ENCODE data around the gene FHOD3. TPM values are rescaled to one million over a fixed set of nuclear protein-coding genes. Genes with fewer than 3 reads are reported as not detected.

FHOD3 gene
- total RNA-seq, 4 donors from 2014 or later, result 3.5 to 40.0 (median 14.5) TPM

GRCh38 chr18:36321658-36322407 is 24.3 kb downstream of the FHOD3 start:
- intact Hi-C loops (cut with DNase I; ENCODE audit: low total_unique reads), result no loop called here
- TF ChIP-seq POLR2A (IDR thresholded peaks at IDR 0.05) (no peak), POLR2AphosphoS5 (IDR thresholded peaks at IDR 0.05) (no peak), EP300 (IDR thresholded peaks at IDR 0.05; ENCODE audit: low read depth) (no peak)
- TF ChIP-seq, protein P1, sequence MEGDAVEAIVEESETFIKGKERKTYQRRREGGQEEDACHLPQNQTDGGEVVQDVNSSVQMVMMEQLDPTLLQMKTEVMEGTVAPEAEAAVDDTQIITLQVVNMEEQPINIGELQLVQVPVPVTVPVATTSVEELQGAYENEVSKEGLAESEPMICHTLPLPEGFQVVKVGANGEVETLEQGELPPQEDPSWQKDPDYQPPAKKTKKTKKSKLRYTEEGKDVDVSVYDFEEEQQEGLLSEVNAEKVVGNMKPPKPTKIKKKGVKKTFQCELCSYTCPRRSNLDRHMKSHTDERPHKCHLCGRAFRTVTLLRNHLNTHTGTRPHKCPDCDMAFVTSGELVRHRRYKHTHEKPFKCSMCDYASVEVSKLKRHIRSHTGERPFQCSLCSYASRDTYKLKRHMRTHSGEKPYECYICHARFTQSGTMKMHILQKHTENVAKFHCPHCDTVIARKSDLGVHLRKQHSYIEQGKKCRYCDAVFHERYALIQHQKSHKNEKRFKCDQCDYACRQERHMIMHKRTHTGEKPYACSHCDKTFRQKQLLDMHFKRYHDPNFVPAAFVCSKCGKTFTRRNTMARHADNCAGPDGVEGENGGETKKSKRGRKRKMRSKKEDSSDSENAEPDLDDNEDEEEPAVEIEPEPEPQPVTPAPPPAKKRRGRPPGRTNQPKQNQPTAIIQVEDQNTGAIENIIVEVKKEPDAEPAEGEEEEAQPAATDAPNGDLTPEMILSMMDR (IDR thresholded peaks at IDR 0.05), result no peak
- no peak for DNase-seq
- Histone ChIP-seq H3K4me1 (no peaks in the 10 kb centered on the region), H3K27ac (no peak overlapping the region), H3K27me3 (no peaks in the 10 kb centered on the region), H3K9me3 (peaks cover 0 to 11% of the 10 kb centered on the region in 2 donors), H3K36me3 (no peaks in the 10 kb centered on the region), H3K4me3 (no peak overlapping the region)
- WGBS, 2 donors (ENCODE audit: low coverage in 1 of 2), result 66 to 70% methylated on average over 2 to 10 of the region's 10 CpGs
- in situ Hi-C loops (cut with MboI; ENCODE audit: low pct_ligation_motif_present in 1 of 4, low pct_unique_long_range_greater_than_20kb in 1 of 4, low sequenced_read_pairs in 3 of 4), result no loop called here

DNA sequence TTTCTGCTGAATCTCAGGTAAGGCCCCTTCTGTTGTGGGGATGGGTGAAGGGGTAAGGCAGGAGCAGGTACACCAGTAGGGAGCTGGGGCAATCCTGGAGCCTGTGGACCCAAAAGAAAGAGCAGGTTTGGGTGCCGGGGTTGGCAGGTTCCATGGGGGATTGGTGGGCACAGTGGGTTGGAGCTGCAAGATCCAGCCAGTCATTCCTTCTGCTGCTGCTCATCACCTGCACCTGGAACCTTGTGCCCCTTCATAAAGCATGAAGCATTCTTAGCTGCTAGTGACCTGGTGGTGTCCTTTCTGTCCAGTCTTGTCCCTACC is 24.9 kb downstream of the FHOD3 start:
- intact Hi-C loops (cut with DNase I; ENCODE audit: low total_unique reads), result no loop called here
- TF ChIP-seq POLR2AphosphoS5 (IDR thresholded peaks at IDR 0.05) (no peak), POLR2A (IDR thresholded peaks at IDR 0.05) (no peak), EP300 (IDR thresholded peaks at IDR 0.05; ENCODE audit: low read depth) (no peak)
- TF ChIP-seq, protein P1 (IDR thresholded peaks at IDR 0.05), result no peak

GRCh38 chr18:36322734-36323133 is 25.2 kb downstream of the FHOD3 start:
- peaks cover 0 to 11% of the 10 kb centered on the region in 2 donors for H3K9me3 ChIP-seq
- H3K4me3 ChIP-seq, result no peak overlapping the region
- TF ChIP-seq POLR2A (IDR thresholded peaks at IDR 0.05) (no peak), EP300 (IDR thresholded peaks at IDR 0.05; ENCODE audit: low read depth) (no peak), POLR2AphosphoS5 (IDR thresholded peaks at IDR 0.05) (no peak)
- TF ChIP-seq, protein P1 (IDR thresholded peaks at IDR 0.05), result no peak
- intact Hi-C loops (cut with DNase I; ENCODE audit: low total_unique reads), result no loop called here
- no peaks in the 10 kb centered on the region for H3K27me3 ChIP-seq
- no peaks in the 10 kb centered on the region for H3K36me3 ChIP-seq
- WGBS, 2 donors (ENCODE audit: low coverage in 1 of 2), result 82% methylated on average over 4 of the region's 4 CpGs; no CpG with 5 or more reads in 1 of the 2 donors
- H3K27ac ChIP-seq, result no peak overlapping the region
- in situ Hi-C loops (cut with MboI; ENCODE audit: low pct_ligation_motif_present in 1 of 4, low pct_unique_long_range_greater_than_20kb in 1 of 4, low sequenced_read_pairs in 3 of 4), result no loop called here
- H3K4me1 ChIP-seq, result no peaks in the 10 kb centered on the region
- no peak for DNase-seq

More for the DNA sequence above, 24.9 kb downstream of the FHOD3 start:
- in situ Hi-C loops (cut with MboI; ENCODE audit: low pct_ligation_motif_present in 1 of 4, low pct_unique_long_range_greater_than_20kb in 1 of 4, low sequenced_read_pairs in 3 of 4), result no loop called here
- no peak for DNase-seq
- Histone ChIP-seq H3K4me1 (no peaks in the 10 kb centered on the region), H3K27ac (no peak overlapping the region), H3K9me3 (peaks cover 0 to 11% of the 10 kb centered on the region in 2 donors), H3K27me3 (no peaks in the 10 kb centered on the region), H3K36me3 (no peaks in the 10 kb centered on the region), H3K4me3 (no peak overlapping the region)
- 100% methylated on average over 1 of the region's 1 CpG; no CpG with 5 or more reads in 1 of the 2 donors for WGBS, 2 donors (ENCODE audit: low coverage in 1 of 2)

DNA sequence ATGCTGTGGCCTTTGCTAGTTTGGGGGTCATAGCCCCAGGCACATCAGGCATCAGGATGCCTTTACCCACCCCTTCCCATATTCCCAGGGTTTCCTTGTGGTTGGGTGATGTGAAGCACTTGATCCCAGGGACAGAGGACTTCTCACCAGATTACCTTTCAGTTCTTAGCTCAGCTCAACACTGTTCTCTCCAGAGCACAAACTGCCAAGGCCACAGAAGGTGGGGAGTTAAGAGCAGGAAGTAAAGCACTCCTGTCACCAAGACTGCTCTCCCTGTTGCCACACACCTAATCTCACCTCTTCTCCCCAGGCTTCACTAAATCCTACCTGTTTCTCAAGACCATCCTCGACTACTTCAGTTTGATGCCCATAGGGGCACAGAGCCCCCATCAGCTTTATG is 25.9 kb downstream of the FHOD3 start:
- H3K4me1 ChIP-seq, result no peaks in the 10 kb centered on the region
- 44 to 48% methylated on average over 1 of the region's 1 CpG for whole genome bisulfite sequencing, 2 donors (ENCODE audit: low coverage in 1 of 2)
- intact Hi-C loops (cut with DNase I; ENCODE audit: low total_unique reads), result no loop called here

More for the DNA sequence above, 25.9 kb downstream of the FHOD3 start:
- H3K27me3 ChIP-seq, result no peaks in the 10 kb centered on the region
- H3K9me3 ChIP-seq, result peaks cover 0 to 6% of the 10 kb centered on the region in 2 donors
- in situ Hi-C loops (cut with MboI; ENCODE audit: low pct_ligation_motif_present in 1 of 4, low pct_unique_long_range_greater_than_20kb in 1 of 4, low sequenced_read_pairs in 3 of 4), result no loop called here
- no peak overlapping the region for H3K4me3 ChIP-seq
- DNase-seq, result no peak
- H3K36me3 ChIP-seq, result no peaks in the 10 kb centered on the region
- TF ChIP-seq EP300 (IDR thresholded peaks at IDR 0.05; ENCODE audit: low read depth) (no peak), POLR2A (IDR thresholded peaks at IDR 0.05) (no peak), POLR2AphosphoS5 (IDR thresholded peaks at IDR 0.05) (no peak)
- TF ChIP-seq, protein P1 (IDR thresholded peaks at IDR 0.05), result no peak
- no peak overlapping the region for H3K27ac ChIP-seq
